Keratinocyte (primary cell): ENCODE data around the gene IDS. TPM values are rescaled to one million over a fixed set of nuclear protein-coding genes. Genes with fewer than 3 reads are reported as not detected.

Source experiments
- DNase-seq: peaks from one replicate; pipeline ENCODE4 v3.0.0-alpha.2; 2011; ENCODE audit warnings: low read depth, missing footprints, low spot score
- FAIRE-seq: peaks from 2 replicates; lab custom pipeline; 2011; peaks lifted over from hg19 to GRCh38; lab: Jason Lieb, UNC
- H2AFZ ChIP-seq: 2 replicates; pipeline ENCODE4 v1.6.0; 2012; ENCODE audit warnings: low read length, control low read depth, inconsistent platforms; ENCODE audit not compliant: control insufficient read depth
- H3K27ac ChIP-seq: 2 replicates; pipeline ENCODE4 v1.5.1; 2011; ENCODE audit warnings: low read length; ENCODE audit not compliant: control insufficient read depth, insufficient read depth
- H3K27me3 ChIP-seq: 3 replicates; pipeline ENCODE4 v1.6.0; 2011; ENCODE audit warnings: low read length; ENCODE audit not compliant: control insufficient read depth, insufficient read depth; ENCODE audit errors: extremely low read depth
- H3K36me3 ChIP-seq, 2 experiments: 2 replicates in 1 of 2; 3 replicates in 1 of 2; pipeline ENCODE4 v1.5.1; 2011; ENCODE audit warnings: low read length in 2 of 2, mild to moderate bottlenecking in 1 of 2; ENCODE audit not compliant: control insufficient read depth in 2 of 2, insufficient read depth in 2 of 2; ENCODE audit errors: extremely low read depth in 1 of 2
- H3K4me1 ChIP-seq: 3 replicates; pipeline ENCODE4 v1.5.1; 2011; ENCODE audit warnings: low read length; ENCODE audit not compliant: control insufficient read depth, insufficient read depth; ENCODE audit errors: extremely low read depth
- H3K4me2 ChIP-seq: 3 replicates; pipeline ENCODE4 v1.6.0; 2011; ENCODE audit warnings: low read depth, low read length; ENCODE audit not compliant: control insufficient read depth, insufficient read depth; ENCODE audit errors: extremely low read depth
- H3K4me3 ChIP-seq, 3 experiments: fragments of 200-600 bp in 1 of 3; sonication (generic) in 1 of 3; 2 replicates in 2 of 3; 3 replicates in 1 of 3; pipeline ENCODE4 v1.5.1; 2011 to 2016; ENCODE audit warnings: low read length in 3 of 3, mild to moderate bottlenecking in 3 of 3, control low read depth in 2 of 3, inconsistent platforms in 1 of 3, low read depth in 1 of 3, mixed read lengths in 1 of 3, mixed run types in 1 of 3, moderate library complexity in 1 of 3; ENCODE audit not compliant: control insufficient read depth in 2 of 3, insufficient read depth in 2 of 3; ENCODE audit errors: extremely low read depth in 1 of 3
- H3K79me2 ChIP-seq: 2 replicates; pipeline ENCODE4 v1.6.0; 2012; ENCODE audit warnings: low read length; ENCODE audit not compliant: control insufficient read depth, insufficient read depth
- H3K9ac ChIP-seq: 3 replicates; pipeline ENCODE4 v1.6.0; 2011; ENCODE audit warnings: low read length; ENCODE audit not compliant: control insufficient read depth, insufficient read depth; ENCODE audit errors: extremely low read depth
- H3K9me1 ChIP-seq: 3 replicates; pipeline ENCODE4 v1.6.0; 2011; ENCODE audit warnings: low read length; ENCODE audit not compliant: control insufficient read depth, insufficient read depth; ENCODE audit errors: extremely low read depth
- H3K9me3 ChIP-seq: 2 replicates; pipeline ENCODE4 v1.5.1; 2012; ENCODE audit warnings: low read depth, low read length; ENCODE audit not compliant: control insufficient read depth
- H4K20me1 ChIP-seq: 3 replicates; pipeline ENCODE4 v1.6.0; 2011; ENCODE audit warnings: low read length; ENCODE audit not compliant: control insufficient read depth, insufficient read depth; ENCODE audit errors: extremely low read depth
- CTCF ChIP-seq, 3 experiments: IDR thresholded peaks in 1 of 3; conservative IDR thresholded peaks in 1 of 3; optimal IDR thresholded peaks in 1 of 3; 2 replicates in 2 of 3; 3 replicates in 1 of 3; pipeline versions ENCODE3 to v1.5.1; 2011; ENCODE audit warnings: low read length in 3 of 3, mild to moderate bottlenecking in 3 of 3, moderate library complexity in 2 of 3, control low read depth in 1 of 3, inconsistent platforms in 1 of 3; ENCODE audit not compliant: insufficient read depth in 2 of 3; ENCODE audit errors: extremely low read depth in 1 of 3
- EZH2 ChIP-seq: IDR thresholded peaks from one replicate; pipeline ENCODE4 v1.6.1; 2012; ENCODE audit warnings: inconsistent platforms, mild to moderate bottlenecking, low read length, moderate library complexity
- dilution Hi-C: fragments of 300-500 bp; cut with MboI; formaldehyde crosslinking; loops from one replicate; pipeline ENCODE4 v1.7.0; 2020; ENCODE audit warnings: low sequenced_read_pairs; ENCODE audit not compliant: extremely low pct_ligation_motif_present
- polyA plus RNA-seq, 5 experiments: library from polyadenylated mRNA; depleted of rRNA in 3 of 5; stranded (reverse) in 3 of 5; stranded (forward) in 1 of 5; unstranded in 1 of 5; fragments of >200 nt; gene quantifications; 1 replicate in 1 of 5; 2 replicates in 3 of 5; 3 replicates in 1 of 5; pipeline versions ENCODE4 v1.2.1 to v1.2.3, GENCODE V29; 2011 to 2012; ENCODE audit warnings: missing spikeins in 2 of 5, low read depth in 1 of 5, low replicate concordance in 1 of 5

IDS gene
- polyA plus RNA-seq, 1 donor (not counting 4 experiments of a cell fraction or from before 2014, with no cell fraction given): 59.7 TPM

DNA sequence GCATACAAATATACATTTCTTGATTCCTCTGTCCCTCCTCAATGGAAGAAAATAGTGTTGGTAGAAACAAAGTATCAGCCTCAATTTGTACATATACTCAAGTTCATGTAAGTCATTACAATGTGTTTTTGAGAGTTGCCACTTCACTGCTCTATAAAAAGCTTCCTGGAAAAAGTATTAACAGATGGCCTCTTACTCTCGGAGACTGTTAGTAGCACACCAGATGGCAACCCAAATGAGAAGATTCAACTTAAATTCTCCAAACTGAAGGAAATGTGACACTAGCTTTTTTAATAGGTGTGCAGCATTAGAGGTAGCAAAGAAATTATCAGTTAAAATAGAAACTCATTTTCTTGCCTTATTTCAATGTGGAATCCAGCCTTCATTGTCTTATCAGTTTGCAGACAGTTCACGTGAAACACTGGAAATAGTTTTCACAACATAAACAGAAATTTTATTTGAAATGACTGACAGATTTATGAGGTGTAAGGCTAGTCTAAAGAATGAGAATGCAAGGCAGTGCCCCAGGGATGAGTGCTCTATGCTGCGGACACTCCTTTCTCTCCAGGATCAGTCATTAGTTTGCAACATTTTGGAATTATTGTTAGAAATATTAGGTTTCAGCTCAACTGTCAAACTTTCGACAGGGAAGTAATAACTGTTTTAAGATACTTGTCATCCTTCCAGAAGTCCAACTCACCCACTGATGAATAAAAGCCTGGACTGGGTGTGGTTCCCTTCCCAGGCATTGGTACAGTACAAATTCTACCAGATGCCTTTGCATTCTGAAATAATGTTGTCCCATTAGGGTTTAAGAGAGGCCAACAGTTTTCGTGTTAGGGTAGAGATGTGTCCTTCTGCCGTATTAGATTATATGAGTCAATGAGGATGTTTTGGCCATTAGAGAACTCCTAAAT is 50.9 kb downstream of the IDS start:
- H2AFZ ChIP-seq: no peak overlapping the region
- no peaks in the 10 kb centered on the region for H3K36me3 ChIP-seq
- H3K27me3 ChIP-seq: no peaks in the 10 kb centered on the region
- H3K79me2 ChIP-seq: no peaks in the 10 kb centered on the region
- H3K9me3 ChIP-seq: no peaks in the 10 kb centered on the region
- no peak for DNase-seq
- no peak overlapping the region for H3K4me3 ChIP-seq
- H3K27ac ChIP-seq: no peak overlapping the region
- H3K4me1 ChIP-seq: no peaks in the 10 kb centered on the region
- TF ChIP-seq EZH2: no peak
- TF ChIP-seq CTCF (optimal IDR thresholded peaks at IDR 0.05 in 1 of 3, IDR thresholded peaks at IDR 0.05 in 1 of 3, conservative IDR thresholded peaks at IDR 0.05 in 1 of 3; ENCODE audit: extremely low read depth in 1 of 3, insufficient read depth in 2 of 3, low read length in 3 of 3): no peak
- no peak for FAIRE-seq
- no peak overlapping the region for H3K9ac ChIP-seq
- no peaks in the 10 kb centered on the region for H4K20me1 ChIP-seq
- H3K9me1 ChIP-seq: no peaks in the 10 kb centered on the region
- H3K4me2 ChIP-seq: no peak overlapping the region
- dilution Hi-C loops: no loop called here

GRCh38 chrX:149453030-149453429 is 52.1 kb downstream of the IDS start:
- no peak for DNase-seq
- H3K4me2 ChIP-seq: no peak overlapping the region
- no peak overlapping the region for H3K4me3 ChIP-seq
- TF ChIP-seq EZH2: no peak
- TF ChIP-seq CTCF (optimal IDR thresholded peaks at IDR 0.05 in 1 of 3, IDR thresholded peaks at IDR 0.05 in 1 of 3, conservative IDR thresholded peaks at IDR 0.05 in 1 of 3; ENCODE audit: extremely low read depth in 1 of 3, insufficient read depth in 2 of 3, low read length in 3 of 3): no peak
- no peak for FAIRE-seq
- dilution Hi-C loops: no loop called here
- no peaks in the 10 kb centered on the region for H3K4me1 ChIP-seq
- H3K9me3 ChIP-seq: no peaks in the 10 kb centered on the region
- no peaks in the 10 kb centered on the region for H3K9me1 ChIP-seq
- H3K9ac ChIP-seq: no peak overlapping the region
- H3K79me2 ChIP-seq: no peaks in the 10 kb centered on the region
- H4K20me1 ChIP-seq: no peaks in the 10 kb centered on the region
- H2AFZ ChIP-seq: no peak overlapping the region
- H3K36me3 ChIP-seq: no peaks in the 10 kb centered on the region
- H3K27me3 ChIP-seq: no peaks in the 10 kb centered on the region
- H3K27ac ChIP-seq: no peak overlapping the region
